SU-DHL-6 (cell line): ENCODE data around the gene RMI1.

Experiments used
- CTCF ChIP-seq: fragments of 200-600 bp; sonication (generic); IDR thresholded peaks from one replicate; pipeline ENCODE4 v1.5.1; 2017; ENCODE audit warnings: antibody characterized with exemption, mild to moderate bottlenecking, low read length, moderate library complexity; ENCODE audit not compliant: insufficient read depth, poor library complexity, severe bottlenecking
- EZH2phosphoT487 ChIP-seq: fragments of 200-600 bp; sonication (generic), shearing (Covaris generic); conservative IDR thresholded peaks from 2 replicates; pipeline ENCODE4 v1.6.1; 2018; ENCODE audit warnings: mild to moderate bottlenecking, antibody characterized with exemption, low read length, moderate library complexity, mixed read lengths

DNA sequence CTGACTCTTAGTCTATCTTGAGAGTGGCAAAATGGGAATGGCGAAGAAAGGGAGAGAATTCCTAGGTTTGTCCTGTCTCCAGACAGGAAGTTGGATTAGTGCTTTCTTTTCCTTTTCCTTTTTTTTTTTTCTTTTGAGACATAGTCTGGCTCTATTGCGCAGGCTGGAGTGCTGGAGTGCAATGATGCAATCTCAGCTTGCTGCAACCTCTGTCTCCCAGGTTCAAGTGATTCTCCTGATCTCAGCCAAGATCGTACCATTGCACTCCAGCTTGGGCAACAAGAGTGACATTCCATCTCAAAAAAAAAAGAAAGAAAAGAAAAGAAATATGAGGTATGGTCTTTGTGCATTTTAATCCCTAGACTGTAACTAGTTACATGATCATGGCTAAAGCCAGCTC, 46.8 kb upstream of the RMI1 start:
- no peak for TF ChIP-seq CTCF
- no peak for TF ChIP-seq EZH2phosphoT487
